Dermis microvascular lymphatic vessel endothelial cell (primary cell): Measurements from ENCODE around the gene PTPRZ1. TPM values are rescaled to one million over a fixed set of nuclear protein-coding genes. Genes with fewer than 3 reads are reported as not detected.

Experiments used
- DNase-seq, 2 donors: peaks; one replicate each; pipeline versions ENCODE4 v3.0.0 to v3.0.0-alpha.2; 2010; ENCODE audit warnings: low read depth in 2 of 2
- total RNA-seq: library from RNA; depleted of rRNA; stranded (reverse); fragments of >200 nt; gene quantifications from 2 replicates; pipeline ENCODE4 v1.2.1, GENCODE V29; 2014

The PTPRZ1 gene
- total RNA-seq, 1 donor from 2014 or later: not detected

GRCh38 chr7:121890833-121891232 lies 17.9 kb downstream of the PTPRZ1 start:
- no peak for DNase-seq

- no peak for DNase-seq
Observed at GRCh38 chr7:121891731-121892130, 18.8 kb downstream of the PTPRZ1 start.

- DNase-seq: no peak
Observed at GRCh38 chr7:121901026-121901425, 28.1 kb downstream of the PTPRZ1 start.

- DNase-seq: no peak
Observed at GRCh38 chr7:121904120-121904519, 31.2 kb downstream of the PTPRZ1 start.

- DNase-seq: no peak
Observed at GRCh38 chr7:121908042-121908441, 35.1 kb downstream of the PTPRZ1 start.

GRCh38 chr7:121909716-121910345 lies 36.9 kb downstream of the PTPRZ1 start:
- no peak for DNase-seq

GRCh38 chr7:121913947-121914675 lies 41.1 kb downstream of the PTPRZ1 start:
- no peak for DNase-seq

- no peak for DNase-seq
Observed at GRCh38 chr7:121914676-121915279, 41.8 kb downstream of the PTPRZ1 start.

GRCh38 chr7:121916211-121916610 lies 43.2 kb downstream of the PTPRZ1 start:
- no peak for DNase-seq

- DNase-seq: no peak
Observed at GRCh38 chr7:121919986-121920385, 47.0 kb downstream of the PTPRZ1 start.

- no peak for DNase-seq
Observed at GRCh38 chr7:121924269-121925186, 51.6 kb downstream of the PTPRZ1 start.

GRCh38 chr7:121931149-121931902 lies 58.4 kb downstream of the PTPRZ1 start:
- no peak for DNase-seq

- DNase-seq: no peak
Observed at GRCh38 chr7:121932768-121933167, 59.8 kb downstream of the PTPRZ1 start.

- DNase-seq: no peak
Observed at GRCh38 chr7:121936951-121937623, 64.1 kb downstream of the PTPRZ1 start.

- DNase-seq: no peak
Observed at GRCh38 chr7:121938429-121938996, 65.6 kb downstream of the PTPRZ1 start.

- no peak for DNase-seq
Observed at GRCh38 chr7:121940918-121941317, 68.0 kb downstream of the PTPRZ1 start.

GRCh38 chr7:121941830-121942229 lies 68.9 kb downstream of the PTPRZ1 start:
- no peak for DNase-seq

- DNase-seq: no peak
Observed at GRCh38 chr7:121945066-121945465, 72.1 kb downstream of the PTPRZ1 start.

- no peak for DNase-seq
Observed at GRCh38 chr7:121945480-121946236, 72.7 kb downstream of the PTPRZ1 start.
